ENCODE results near the gene KLHL10. TPM values are rescaled to one million over a fixed set of nuclear protein-coding genes. Genes with fewer than 3 reads are reported as not detected.
A peak's percentile ranks its signal among the peaks of the same experiment; 100 is the strongest.

Gene KLHL10
- total and polyA plus RNA-seq, 2 of the 13 experiments (the other 11 are each of a cell fraction or from before 2014, with no cell fraction given) = 0.04 to 0.08 TPM

DNA sequence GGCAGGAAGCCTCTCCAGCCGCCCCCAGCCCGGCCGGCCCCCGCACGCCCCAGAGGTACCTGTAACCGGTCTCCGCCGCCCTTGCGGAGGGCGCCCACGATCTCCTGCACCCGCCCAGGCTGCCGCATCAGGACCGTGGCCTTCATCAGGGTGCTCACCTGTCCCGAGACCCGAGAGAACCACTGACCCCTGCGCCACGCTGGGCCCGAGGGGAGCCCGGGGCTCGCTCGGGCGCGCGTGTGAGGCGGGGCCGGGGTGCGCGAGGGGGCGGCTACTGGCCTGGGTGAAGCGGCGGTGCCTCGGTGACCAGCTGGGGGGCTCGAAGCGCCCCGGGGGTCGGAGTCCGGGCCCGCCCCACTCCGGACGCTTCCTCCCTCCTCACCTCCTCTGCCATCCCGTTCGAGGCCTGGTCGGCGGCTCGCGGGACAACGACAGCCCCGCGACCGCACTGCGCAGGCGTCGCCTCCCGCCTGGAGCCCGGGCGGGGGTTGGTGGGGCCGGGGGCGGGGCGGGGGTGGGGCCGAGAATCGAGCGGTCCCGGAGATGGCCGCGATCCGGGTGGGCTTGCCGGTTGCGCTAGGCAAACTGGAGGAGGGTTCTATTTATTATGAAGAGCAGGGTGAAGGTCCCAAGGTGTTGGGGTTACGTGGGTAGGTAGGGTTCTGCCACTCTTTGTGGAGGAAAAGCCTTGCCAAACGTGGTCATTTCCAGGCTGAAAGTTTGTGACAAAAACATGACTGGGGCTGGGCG lies 1.6 kb upstream of the KLHL10 start, which contains the start of gene NT5C3B (continued):
- TF ChIP-seq, protein P1, sequence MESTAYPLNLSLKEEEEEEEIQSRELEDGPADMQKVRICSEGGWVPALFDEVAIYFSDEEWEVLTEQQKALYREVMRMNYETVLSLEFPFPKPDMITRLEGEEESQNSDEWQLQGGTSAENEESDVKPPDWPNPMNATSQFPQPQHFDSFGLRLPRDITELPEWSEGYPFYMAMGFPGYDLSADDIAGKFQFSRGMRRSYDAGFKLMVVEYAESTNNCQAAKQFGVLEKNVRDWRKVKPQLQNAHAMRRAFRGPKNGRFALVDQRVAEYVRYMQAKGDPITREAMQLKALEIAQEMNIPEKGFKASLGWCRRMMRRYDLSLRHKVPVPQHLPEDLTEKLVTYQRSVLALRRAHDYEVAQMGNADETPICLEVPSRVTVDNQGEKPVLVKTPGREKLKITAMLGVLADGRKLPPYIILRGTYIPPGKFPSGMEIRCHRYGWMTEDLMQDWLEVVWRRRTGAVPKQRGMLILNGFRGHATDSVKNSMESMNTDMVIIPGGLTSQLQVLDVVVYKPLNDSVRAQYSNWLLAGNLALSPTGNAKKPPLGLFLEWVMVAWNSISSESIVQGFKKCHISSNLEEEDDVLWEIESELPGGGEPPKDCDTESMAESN (CRISPR knock-in tag; conservative IDR thresholded peaks at IDR 0.05) = peak; percentile 66
- TF ChIP-seq ZNF468 (CRISPR knock-in tag; IDR thresholded peaks at IDR 0.05) (no peak), PCBP2 (optimal IDR thresholded peaks at IDR 0.05; ENCODE audit: low read depth, low read length, poor library complexity, severe bottlenecking) (no peak), HMG20A (CRISPR knock-in tag; IDR thresholded peaks at IDR 0.05; ENCODE audit: borderline replicate concordance) (no peak), ELF4 (CRISPR knock-in tag; IDR thresholded peaks at IDR 0.05; ENCODE audit: borderline replicate concordance) (no peak; the same call in 1 of the 2 replicates), ZNF124 (CRISPR knock-in tag; IDR thresholded peaks at IDR 0.05) (no peak), ZFX (CRISPR knock-in tag; IDR thresholded peaks at IDR 0.05; ENCODE audit: low read depth) (peak; percentile 94), ZNF503 (CRISPR knock-in tag; IDR thresholded peaks at IDR 0.05) (no peak), ZNF713 (CRISPR knock-in tag; IDR thresholded peaks at IDR 0.05) (no peak), MXD4 (CRISPR knock-in tag; IDR thresholded peaks at IDR 0.05) (peak; percentile 12; the same call in 1 of the 2 replicates), ZNF83 (CRISPR knock-in tag; IDR thresholded peaks at IDR 0.05; ENCODE audit: borderline replicate concordance) (no peak), ZNF550 (CRISPR knock-in tag; IDR thresholded peaks at IDR 0.05; ENCODE audit: borderline replicate concordance) (no peak), RBAK (CRISPR knock-in tag; IDR thresholded peaks at IDR 0.05) (no peak), MED8 (CRISPR knock-in tag; IDR thresholded peaks at IDR 0.05; ENCODE audit: insufficient replicate concordance) (no peak), ZNF232 (CRISPR knock-in tag; IDR thresholded peaks at IDR 0.05; ENCODE audit: borderline replicate concordance) (no peak), ZNF234 (CRISPR knock-in tag; conservative IDR thresholded peaks at IDR 0.05) (0 out of 2 replicates have a peak, but pooled peaks have one; percentile 44), POLR2G (IDR thresholded peaks at IDR 0.05; ENCODE audit: low read depth, low read length) (peak; percentile 79), ZBTB43 (CRISPR knock-in tag; conservative IDR thresholded peaks at IDR 0.05) (no peak)
- TF ChIP-seq, protein P2, sequence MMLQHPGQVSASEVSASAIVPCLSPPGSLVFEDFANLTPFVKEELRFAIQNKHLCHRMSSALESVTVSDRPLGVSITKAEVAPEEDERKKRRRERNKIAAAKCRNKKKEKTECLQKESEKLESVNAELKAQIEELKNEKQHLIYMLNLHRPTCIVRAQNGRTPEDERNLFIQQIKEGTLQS (CRISPR knock-in tag; IDR thresholded peaks at IDR 0.05) = no peak
- TF ChIP-seq, protein P3, sequence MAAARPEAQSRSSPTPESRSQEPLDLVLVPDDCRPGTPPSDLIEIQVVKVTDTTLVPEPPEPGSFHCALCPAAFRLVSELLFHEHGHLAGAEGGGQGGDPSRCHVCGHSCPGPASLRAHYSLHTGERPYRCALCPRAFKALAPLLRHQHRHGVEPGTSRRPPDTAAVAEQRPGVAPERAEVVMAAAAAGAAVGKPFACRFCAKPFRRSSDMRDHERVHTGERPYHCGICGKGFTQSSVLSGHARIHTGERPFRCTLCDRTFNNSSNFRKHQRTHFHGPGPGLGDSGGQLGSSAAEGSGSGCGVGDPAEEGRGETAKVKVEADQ (CRISPR knock-in tag; IDR thresholded peaks at IDR 0.05; ENCODE audit: borderline replicate concordance) = peak; percentile 92
- TF ChIP-seq, protein P4, sequence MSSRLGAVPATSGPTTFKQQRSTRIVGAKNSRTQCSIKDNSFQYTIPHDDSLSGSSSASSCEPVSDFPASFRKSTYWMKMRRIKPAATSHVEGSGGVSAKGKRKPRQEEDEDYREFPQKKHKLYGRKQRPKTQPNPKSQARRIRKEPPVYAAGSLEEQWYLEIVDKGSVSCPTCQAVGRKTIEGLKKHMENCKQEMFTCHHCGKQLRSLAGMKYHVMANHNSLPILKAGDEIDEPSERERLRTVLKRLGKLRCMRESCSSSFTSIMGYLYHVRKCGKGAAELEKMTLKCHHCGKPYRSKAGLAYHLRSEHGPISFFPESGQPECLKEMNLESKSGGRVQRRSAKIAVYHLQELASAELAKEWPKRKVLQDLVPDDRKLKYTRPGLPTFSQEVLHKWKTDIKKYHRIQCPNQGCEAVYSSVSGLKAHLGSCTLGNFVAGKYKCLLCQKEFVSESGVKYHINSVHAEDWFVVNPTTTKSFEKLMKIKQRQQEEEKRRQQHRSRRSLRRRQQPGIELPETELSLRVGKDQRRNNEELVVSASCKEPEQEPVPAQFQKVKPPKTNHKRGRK (CRISPR knock-in tag; IDR thresholded peaks at IDR 0.05) = no peak
